ENCODE results near the gene DYNLRB2. TPM values are rescaled to one million over a fixed set of nuclear protein-coding genes. Genes with fewer than 3 reads are reported as not detected.

Gene DYNLRB2
- total RNA-seq, 1 donor from 2014 or later, result not detected

DNA sequence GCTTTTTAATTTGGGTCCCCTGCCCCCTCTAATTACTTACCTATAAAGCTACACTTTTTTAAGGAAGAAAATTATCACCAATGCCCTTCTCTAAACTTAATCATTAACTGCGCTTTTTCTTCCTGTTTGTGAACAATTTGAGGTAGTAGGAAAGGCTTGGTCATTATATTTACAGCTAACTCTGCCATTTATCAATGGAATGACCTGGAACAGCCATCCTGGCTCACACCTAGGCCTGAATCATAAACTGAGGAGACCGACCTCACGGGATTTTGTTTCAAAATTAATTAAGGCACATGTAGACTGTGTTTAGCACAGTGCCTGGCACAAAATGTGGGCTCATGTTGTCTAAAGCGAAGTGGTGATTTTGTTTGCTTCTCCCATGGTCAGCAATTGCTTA, 15.4 kb upstream of the DYNLRB2 start:
- peaks cover 20% of the 10 kb centered on the region for H3K4me1 Mint-ChIP-seq (ENCODE audit: low read depth)
- peaks cover 6% of the 10 kb centered on the region for H3K27me3 Mint-ChIP-seq (ENCODE audit: insufficient read depth)
- no peak overlapping the region for H3K4me3 Mint-ChIP-seq
- no peaks in the 10 kb centered on the region for H3K9me3 Mint-ChIP-seq
- peaks cover 2% of the 10 kb centered on the region for H3K36me3 Mint-ChIP-seq (ENCODE audit: low read depth)
- intact Hi-C loops (cut with micrococcal nuclease), result loop anchor here (5.0 to 10.0 kb wide), 5 partner anchors 282 to 1818 kb away; partner anchors contain the start of gene MAF
- no peak overlapping the region for H3K27ac Mint-ChIP-seq
- DNase-seq (ENCODE audit: low spot score), result no peak

DNA sequence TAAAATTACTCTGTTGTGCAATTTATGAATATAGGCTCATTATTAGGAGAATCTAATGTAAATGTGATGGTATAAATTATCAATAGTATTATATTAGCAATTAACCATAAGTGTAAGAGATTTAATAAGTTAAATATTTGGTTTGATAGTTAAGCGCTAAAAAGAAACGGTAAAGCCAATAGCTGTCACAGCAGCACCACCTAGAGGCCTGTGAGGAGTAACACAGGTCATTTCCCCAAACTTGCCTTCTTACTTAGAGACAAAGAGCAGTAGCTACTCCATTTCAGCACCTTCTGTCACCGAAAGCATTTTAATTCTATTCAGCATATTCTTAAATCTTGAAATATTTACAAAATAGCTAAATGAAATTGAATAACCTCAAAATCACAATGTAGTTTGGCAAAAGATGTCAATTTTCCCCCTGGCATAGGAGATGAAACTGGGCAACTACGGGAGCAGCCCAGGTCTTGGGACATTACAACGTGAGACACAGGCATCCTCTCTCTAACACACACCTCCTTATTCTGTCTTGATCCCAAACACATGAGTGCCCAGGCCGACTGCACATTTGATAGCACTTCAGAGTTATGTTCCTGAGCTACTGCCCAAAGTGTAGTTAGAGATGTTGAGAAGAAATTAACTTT, 14.3 kb upstream of the DYNLRB2 start:
- no peaks in the 10 kb centered on the region for H3K9me3 Mint-ChIP-seq
- no peaks in the 10 kb centered on the region for H3K27me3 Mint-ChIP-seq (ENCODE audit: insufficient read depth)
- peak; percentile 35 for DNase-seq (ENCODE audit: low spot score)
- H3K27ac Mint-ChIP-seq, result no peak overlapping the region
- peaks cover 2% of the 10 kb centered on the region for H3K36me3 Mint-ChIP-seq (ENCODE audit: low read depth)
- H3K4me1 Mint-ChIP-seq (ENCODE audit: low read depth), result peaks cover 20% of the 10 kb centered on the region
- no peak overlapping the region for H3K4me3 Mint-ChIP-seq
- intact Hi-C loops (cut with micrococcal nuclease), result loop anchor here (1.0 to 10.0 kb wide), 13 partner anchors 60 to 1819 kb away; partner anchors contain the start of gene MAF

DNA sequence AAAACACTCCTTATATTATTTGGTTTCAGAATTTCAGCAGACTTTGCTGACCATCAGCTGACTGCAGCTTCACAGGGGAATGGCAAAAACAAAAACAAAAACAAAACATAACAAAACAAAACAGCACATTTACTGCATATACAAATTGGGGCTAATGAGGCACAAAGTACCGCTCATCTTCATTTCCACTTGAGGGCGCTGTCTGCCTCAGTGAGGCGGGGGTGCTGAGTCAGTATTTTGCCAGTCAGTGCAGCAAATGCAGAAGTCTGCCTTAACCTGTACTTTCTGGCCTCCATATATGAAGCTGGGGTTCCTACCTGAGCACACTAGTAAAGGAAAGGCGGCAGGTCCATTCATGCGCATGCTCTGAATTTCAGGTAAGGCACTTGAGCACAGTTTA, 13.5 kb upstream of the DYNLRB2 start:
- H3K4me1 Mint-ChIP-seq (ENCODE audit: low read depth), result peaks cover 20% of the 10 kb centered on the region
- no peaks in the 10 kb centered on the region for H3K27me3 Mint-ChIP-seq (ENCODE audit: insufficient read depth)
- intact Hi-C loops (cut with micrococcal nuclease), result loop anchor here (1.0 to 10.0 kb wide), 12 partner anchors 60 to 1820 kb away; partner anchors contain the start of gene MAF
- peaks cover 2% of the 10 kb centered on the region for H3K36me3 Mint-ChIP-seq (ENCODE audit: low read depth)
- no peak overlapping the region for H3K27ac Mint-ChIP-seq
- H3K4me3 Mint-ChIP-seq, result no peak overlapping the region
- peak; percentile 64 for DNase-seq (ENCODE audit: low spot score)
- no peaks in the 10 kb centered on the region for H3K9me3 Mint-ChIP-seq

GRCh38 chr16:80530479-80530878, 10.3 kb upstream of the DYNLRB2 start:
- Mint-ChIP-seq H3K36me3 (ENCODE audit: low read depth) (peaks cover 6% of the 10 kb centered on the region), H3K4me1 (ENCODE audit: low read depth) (peaks cover 20% of the 10 kb centered on the region), H3K27ac (no peak overlapping the region), H3K27me3 (ENCODE audit: insufficient read depth) (peaks cover 2% of the 10 kb centered on the region), H3K9me3 (no peaks in the 10 kb centered on the region), H3K4me3 (no peak overlapping the region)
- intact Hi-C loops (cut with micrococcal nuclease), result no loop called here
- no peak for DNase-seq (ENCODE audit: low spot score)

GRCh38 chr16:80536238-80536637, 4.6 kb upstream of the DYNLRB2 start:
- Mint-ChIP-seq H3K27me3 (ENCODE audit: insufficient read depth) (peaks cover 2% of the 10 kb centered on the region), H3K4me1 (ENCODE audit: low read depth) (peaks cover 34% of the 10 kb centered on the region), H3K9me3 (peaks cover 5% of the 10 kb centered on the region), H3K4me3 (no peak overlapping the region), H3K36me3 (ENCODE audit: low read depth) (peaks cover 10% of the 10 kb centered on the region), H3K27ac (peak overlapping the region; percentile 30)
- intact Hi-C loops (cut with micrococcal nuclease), result loop anchor here (1.0 to 5.0 kb wide), 3 partner anchors 121 to 466 kb away; no protein-coding TSS in a partner anchor
- DNase-seq (ENCODE audit: low spot score), result no peak

DNA sequence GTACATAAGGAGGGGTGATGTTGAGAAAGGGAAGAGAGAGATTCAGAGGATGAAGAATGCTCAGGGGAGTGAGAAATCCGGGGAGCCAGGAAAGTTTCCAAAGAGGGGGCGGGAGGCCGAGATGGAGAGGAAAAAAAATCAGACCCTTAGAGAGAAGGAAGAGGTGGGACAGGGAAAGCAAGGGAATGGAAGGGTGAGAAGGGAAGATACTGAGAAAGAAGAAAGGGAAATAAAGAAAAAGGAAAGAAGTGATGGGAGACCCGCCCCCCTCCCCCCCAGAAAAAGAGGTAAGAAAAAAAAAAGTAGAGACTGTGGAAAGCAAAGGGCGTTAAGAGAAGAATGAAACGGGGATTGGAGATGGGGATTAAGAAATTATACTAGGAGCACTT, 507 bp downstream of the DYNLRB2 start:
- peaks cover 5% of the 10 kb centered on the region for H3K9me3 Mint-ChIP-seq
- H3K27ac Mint-ChIP-seq, result peak overlapping the region; percentile 96
- peaks cover 2% of the 10 kb centered on the region for H3K27me3 Mint-ChIP-seq (ENCODE audit: insufficient read depth)
- intact Hi-C loops (cut with micrococcal nuclease), result loop anchor here (1.0 to 2.0 kb wide), 2 partner anchors 50 to 536 kb away; partner anchors contain the start of gene C16orf46
- peaks cover 34% of the 10 kb centered on the region for H3K4me1 Mint-ChIP-seq (ENCODE audit: low read depth)
- DNase-seq (ENCODE audit: low spot score), result no peak
- H3K36me3 Mint-ChIP-seq (ENCODE audit: low read depth), result peaks cover 9% of the 10 kb centered on the region
- H3K4me3 Mint-ChIP-seq, result peak overlapping the region; percentile 87

DNA sequence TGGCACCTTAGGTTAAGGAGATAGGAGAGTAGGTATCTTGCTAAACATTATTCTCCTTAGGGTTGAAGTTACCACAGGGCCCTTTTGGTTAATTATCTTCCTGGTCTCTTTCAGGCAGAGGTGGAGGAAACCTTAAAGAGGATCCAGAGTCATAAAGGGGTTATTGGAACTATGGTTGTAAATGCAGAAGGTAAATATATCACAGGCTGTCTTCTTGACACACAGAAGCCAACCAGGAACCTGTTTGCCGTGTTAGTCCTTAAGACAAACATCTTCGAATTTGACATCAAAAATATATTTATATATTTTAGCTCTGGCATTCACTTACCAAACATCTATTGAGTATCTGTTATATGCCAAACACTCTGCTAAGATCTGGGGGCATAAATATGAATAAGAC, 2.4 kb downstream of the DYNLRB2 start:
- peaks cover 27% of the 10 kb centered on the region for H3K4me1 Mint-ChIP-seq (ENCODE audit: low read depth)
- peaks cover 2% of the 10 kb centered on the region for H3K27me3 Mint-ChIP-seq (ENCODE audit: insufficient read depth)
- peaks cover 5% of the 10 kb centered on the region for H3K9me3 Mint-ChIP-seq
- peaks cover 9% of the 10 kb centered on the region for H3K36me3 Mint-ChIP-seq (ENCODE audit: low read depth)
- no peak overlapping the region for H3K27ac Mint-ChIP-seq
- no peak overlapping the region for H3K4me3 Mint-ChIP-seq
- intact Hi-C loops (cut with micrococcal nuclease), result no loop called here
- DNase-seq (ENCODE audit: low spot score), result no peak

GRCh38 chr16:80544326-80544725, 3.5 kb downstream of the DYNLRB2 start:
- H3K4me3 Mint-ChIP-seq, result no peak overlapping the region
- peaks cover 27% of the 10 kb centered on the region for H3K4me1 Mint-ChIP-seq (ENCODE audit: low read depth)
- peaks cover 2% of the 10 kb centered on the region for H3K27me3 Mint-ChIP-seq (ENCODE audit: insufficient read depth)
- no peak for DNase-seq (ENCODE audit: low spot score)
- peaks cover 7% of the 10 kb centered on the region for H3K36me3 Mint-ChIP-seq (ENCODE audit: low read depth)
- H3K9me3 Mint-ChIP-seq, result peaks cover 5% of the 10 kb centered on the region
- intact Hi-C loops (cut with micrococcal nuclease), result no loop called here
- no peak overlapping the region for H3K27ac Mint-ChIP-seq

GRCh38 chr16:80546249-80546648, 5.5 kb downstream of the DYNLRB2 start:
- peaks cover 12% of the 10 kb centered on the region for H3K4me1 Mint-ChIP-seq (ENCODE audit: low read depth)
- no peaks in the 10 kb centered on the region for H3K9me3 Mint-ChIP-seq
- H3K4me3 Mint-ChIP-seq, result no peak overlapping the region
- H3K36me3 Mint-ChIP-seq (ENCODE audit: low read depth), result peaks cover 2% of the 10 kb centered on the region
- H3K27ac Mint-ChIP-seq, result no peak overlapping the region
- intact Hi-C loops (cut with micrococcal nuclease), result no loop called here
- peaks cover 2% of the 10 kb centered on the region for H3K27me3 Mint-ChIP-seq (ENCODE audit: insufficient read depth)
- DNase-seq (ENCODE audit: low spot score), result no peak

DNA sequence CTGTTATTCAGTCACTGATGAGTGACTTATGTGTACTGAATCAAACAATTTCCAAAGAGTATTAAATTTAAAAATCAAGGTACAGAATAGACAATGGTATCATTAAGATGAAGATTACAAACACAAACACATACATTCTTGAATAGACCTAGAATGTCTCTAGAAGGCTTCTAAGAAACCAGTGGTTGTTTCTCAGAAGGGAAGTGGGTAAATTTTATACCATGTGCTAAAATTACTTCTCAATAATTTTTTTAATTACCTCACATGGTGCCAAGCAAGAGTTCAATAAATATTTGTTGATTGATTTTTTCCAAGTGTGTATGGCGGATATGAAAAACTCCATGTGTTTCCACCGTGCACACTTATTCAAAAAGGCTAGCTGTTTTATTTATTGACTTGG, 6.4 kb downstream of the DYNLRB2 start:
- H3K36me3 Mint-ChIP-seq (ENCODE audit: low read depth), result peaks cover 2% of the 10 kb centered on the region
- DNase-seq (ENCODE audit: low spot score), result no peak
- H3K4me3 Mint-ChIP-seq, result no peak overlapping the region
- intact Hi-C loops (cut with micrococcal nuclease), result no loop called here
- H3K27me3 Mint-ChIP-seq (ENCODE audit: insufficient read depth), result no peaks in the 10 kb centered on the region
- H3K9me3 Mint-ChIP-seq, result no peaks in the 10 kb centered on the region
- no peak overlapping the region for H3K27ac Mint-ChIP-seq
- H3K4me1 Mint-ChIP-seq (ENCODE audit: low read depth), result peaks cover 6% of the 10 kb centered on the region

- intact Hi-C loops (cut with micrococcal nuclease), result no loop called here
- no peak for DNase-seq (ENCODE audit: low spot score)
These were observed 11.5 kb downstream of the DYNLRB2 start for GRCh38 chr16:80552277-80552676.

DNA sequence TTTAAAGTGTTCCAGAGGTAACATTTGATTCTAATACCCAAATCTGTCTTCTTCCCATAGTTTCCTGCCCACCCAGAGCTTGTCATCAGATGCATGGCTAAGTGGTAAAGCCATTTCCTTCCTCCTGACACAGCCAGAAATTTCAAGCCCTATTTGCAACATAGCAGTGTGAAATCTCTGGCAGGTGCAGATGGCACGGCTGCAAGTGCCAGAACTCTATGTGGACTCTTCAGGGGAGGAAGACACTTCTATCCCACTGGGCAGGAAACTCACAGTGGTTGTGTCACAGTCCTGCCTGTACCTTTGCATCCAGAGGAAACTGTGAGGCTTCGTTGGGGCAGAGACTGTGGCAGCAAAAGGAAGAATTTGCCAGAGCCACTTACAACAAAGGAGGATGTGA, 13.2 kb downstream of the DYNLRB2 start:
- intact Hi-C loops (cut with micrococcal nuclease), result no loop called here
- peaks cover 41% of the 10 kb centered on the region for H3K4me1 Mint-ChIP-seq (ENCODE audit: low read depth)

More at GRCh38 chr16:80552277-80552676, 11.5 kb downstream of the DYNLRB2 start:
- H3K4me3 Mint-ChIP-seq, result no peak overlapping the region
- H3K36me3 Mint-ChIP-seq (ENCODE audit: low read depth), result no peaks in the 10 kb centered on the region
- peaks cover 36% of the 10 kb centered on the region for H3K4me1 Mint-ChIP-seq (ENCODE audit: low read depth)
- H3K27ac Mint-ChIP-seq, result no peak overlapping the region
- H3K9me3 Mint-ChIP-seq, result no peaks in the 10 kb centered on the region
- no peaks in the 10 kb centered on the region for H3K27me3 Mint-ChIP-seq (ENCODE audit: insufficient read depth)

GRCh38 chr16:80556481-80556880, 15.7 kb downstream of the DYNLRB2 start:
- H3K27me3 Mint-ChIP-seq (ENCODE audit: insufficient read depth), result no peaks in the 10 kb centered on the region
- no peak overlapping the region for H3K4me3 Mint-ChIP-seq
- no peaks in the 10 kb centered on the region for H3K9me3 Mint-ChIP-seq
- H3K4me1 Mint-ChIP-seq (ENCODE audit: low read depth), result peaks cover 41% of the 10 kb centered on the region
- intact Hi-C loops (cut with micrococcal nuclease), result no loop called here
- no peaks in the 10 kb centered on the region for H3K36me3 Mint-ChIP-seq (ENCODE audit: low read depth)
- H3K27ac Mint-ChIP-seq, result no peak overlapping the region
- DNase-seq (ENCODE audit: low spot score), result no peak

More for the DNA sequence above, 13.2 kb downstream of the DYNLRB2 start:
- Mint-ChIP-seq H3K9me3 (no peaks in the 10 kb centered on the region), H3K36me3 (ENCODE audit: low read depth) (no peaks in the 10 kb centered on the region), H3K27ac (no peak overlapping the region), H3K4me3 (no peak overlapping the region), H3K27me3 (ENCODE audit: insufficient read depth) (no peaks in the 10 kb centered on the region)
- DNase-seq (ENCODE audit: low spot score), result no peak

Measured in activated T-helper 1 cell treated with anti-CD3 and anti-CD28 coated beads, Interleukin-12 subunit alpha, Interleukin-12 subunit beta, Interleukin-2, Interleukin-4 antibody, amounts not matched to agents 30 ng/mL and 10 ng/mL and 1 ng/mL, durations not matched to agents 14 hours and 24 hours and 36 hours (primary cell).